Skeletal muscle cell (primary cell): ENCODE measurements around the gene ANKLE2.
"Not testable (repeated sequence)": the region's sequence is repeated elsewhere in the genome, so short reads cannot be mapped to it uniquely, and the experiment has no call there.

Experiments
- DNase-seq: peaks from one replicate; pipeline ENCODE4 v3.0.0-alpha.2; 2010; ENCODE audit warnings: low read depth
- H3K4me3 ChIP-seq: 2 replicates; pipeline ENCODE4 v1.5.1; 2011; ENCODE audit warnings: low read depth, mild to moderate bottlenecking, control low read depth, low read length, moderate library complexity

The ANKLE2 gene

DNA sequence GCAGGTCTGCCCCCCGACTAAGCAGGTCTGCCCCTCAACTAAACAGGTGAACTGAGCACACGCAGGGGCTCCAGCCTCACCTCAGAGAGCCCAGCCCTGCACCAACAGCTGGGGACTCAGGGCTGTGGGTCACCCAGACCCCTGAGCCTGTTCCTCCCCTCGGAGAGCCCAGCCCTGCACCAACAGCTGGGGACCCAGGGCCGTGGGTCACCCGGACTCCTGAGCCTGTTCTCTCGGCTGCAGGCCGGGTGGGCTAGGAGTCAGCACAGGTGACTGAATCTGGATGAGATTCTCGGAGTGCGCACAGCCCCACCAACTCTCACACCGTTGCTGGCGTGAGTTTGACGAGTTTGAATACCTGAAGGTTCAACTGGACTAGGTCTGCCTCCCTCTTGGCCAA is 20.3 kb upstream of the ANKLE2 start:
- no peak overlapping the region for H3K4me3 ChIP-seq
- DNase-seq, result no peak

DNA sequence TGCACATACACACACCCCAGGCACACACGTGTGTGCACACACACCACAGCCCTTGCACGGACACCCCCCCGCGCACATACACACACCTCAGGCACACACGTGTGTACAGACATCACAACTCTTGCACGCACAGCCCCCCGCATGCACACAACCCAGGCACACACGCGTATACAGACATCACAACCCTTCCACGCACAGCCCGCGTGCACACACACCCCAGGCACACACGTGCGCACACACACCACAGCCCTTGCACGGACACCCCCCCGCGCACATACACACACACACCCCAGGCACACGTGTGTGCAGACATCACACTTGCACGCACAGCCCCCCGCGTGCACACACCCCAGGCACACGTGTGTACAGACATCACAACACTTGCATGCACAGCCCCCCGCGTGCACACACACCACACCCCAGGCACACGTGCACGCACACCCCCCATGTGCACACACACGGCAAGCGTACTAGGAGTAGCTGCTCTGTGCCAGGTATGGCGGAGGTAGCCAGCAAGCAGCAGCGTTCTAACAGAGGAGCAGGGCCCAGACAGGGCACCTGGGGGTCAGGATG is 18.2 kb upstream of the ANKLE2 start:
- H3K4me3 ChIP-seq, result no peak overlapping the region
- DNase-seq, result no peak

DNA sequence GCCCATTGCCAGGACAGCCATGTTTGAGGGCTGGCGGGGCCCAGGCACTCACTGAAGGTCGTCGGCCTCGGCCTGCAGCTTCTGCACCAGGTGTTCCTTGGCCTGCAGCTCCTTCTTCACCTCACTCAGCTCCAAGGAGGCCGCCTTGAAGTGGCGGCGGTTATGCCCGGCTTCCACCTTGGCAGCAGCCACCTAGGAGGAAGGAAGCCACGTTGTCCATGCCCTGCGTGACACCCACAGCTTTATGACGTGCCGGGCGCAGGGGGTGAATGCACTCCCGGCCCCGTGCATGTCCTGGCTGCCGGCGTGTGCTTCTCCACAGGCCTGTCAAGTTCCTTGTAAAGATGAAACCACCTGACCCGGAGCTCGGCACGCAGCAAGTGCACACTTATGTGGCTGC is 16.0 kb upstream of the ANKLE2 start:
- no peak for DNase-seq
- H3K4me3 ChIP-seq, result no peak overlapping the region

DNA sequence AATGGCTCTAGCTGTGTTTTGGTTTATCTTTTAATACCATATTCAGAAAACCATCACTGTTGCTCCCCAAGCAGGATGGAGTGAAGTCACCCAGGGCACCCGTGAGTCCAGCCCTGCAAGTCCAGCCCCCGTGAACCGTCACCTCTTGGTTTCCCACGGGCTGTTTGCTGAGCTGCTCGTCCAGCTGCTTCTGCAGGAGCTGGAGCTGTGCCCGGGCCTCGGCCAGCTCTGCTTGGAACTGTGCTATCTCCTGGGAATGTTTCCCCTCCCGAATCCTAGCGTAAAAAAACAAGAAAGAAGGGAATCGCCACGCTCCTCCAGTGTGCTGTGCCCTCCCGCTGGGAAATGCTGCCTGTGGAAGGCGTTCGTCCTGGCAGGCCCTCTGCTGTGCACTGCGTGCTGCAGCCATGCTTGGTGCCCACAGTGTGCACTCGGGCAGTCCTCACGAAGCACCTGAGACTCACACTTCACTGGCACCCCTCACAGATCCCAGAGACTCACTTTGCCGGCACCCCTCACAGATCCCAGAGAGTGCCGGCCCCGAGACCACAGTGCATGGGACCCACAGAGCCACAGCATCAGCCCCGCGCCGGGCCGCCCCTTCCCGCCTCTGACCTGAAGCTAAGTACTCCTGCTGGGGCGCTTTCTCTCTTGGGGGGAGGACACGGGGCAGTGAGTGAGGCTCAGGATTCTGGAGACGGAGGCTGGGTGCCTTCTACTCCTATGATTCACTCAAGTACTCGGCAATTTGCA is 15.4 kb upstream of the ANKLE2 start:
- DNase-seq, result peak; percentile 55
- H3K4me3 ChIP-seq, result no peak overlapping the region

DNA sequence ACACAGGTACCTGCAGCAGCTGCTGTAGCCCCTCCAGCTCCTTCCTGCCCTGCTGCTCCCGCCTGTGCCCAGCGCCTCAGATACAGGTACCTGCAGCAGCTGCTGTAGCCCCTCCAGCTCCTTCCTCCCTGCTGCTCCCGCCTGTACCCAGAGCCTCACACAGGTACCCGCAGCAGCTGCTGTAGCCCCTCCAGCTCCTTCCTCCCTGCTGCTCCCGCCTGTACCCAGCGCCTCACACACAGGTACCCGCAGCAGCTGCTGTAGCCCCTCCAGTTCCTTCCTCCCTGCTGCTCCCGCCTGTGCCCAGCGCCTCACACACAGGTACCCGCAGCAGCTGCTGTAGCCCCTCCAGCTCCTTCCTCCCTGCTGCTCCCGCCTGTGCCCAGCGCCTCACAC is 14.6 kb upstream of the ANKLE2 start:
- not testable (repeated sequence) for H3K4me3 ChIP-seq, DNase-seq

DNA sequence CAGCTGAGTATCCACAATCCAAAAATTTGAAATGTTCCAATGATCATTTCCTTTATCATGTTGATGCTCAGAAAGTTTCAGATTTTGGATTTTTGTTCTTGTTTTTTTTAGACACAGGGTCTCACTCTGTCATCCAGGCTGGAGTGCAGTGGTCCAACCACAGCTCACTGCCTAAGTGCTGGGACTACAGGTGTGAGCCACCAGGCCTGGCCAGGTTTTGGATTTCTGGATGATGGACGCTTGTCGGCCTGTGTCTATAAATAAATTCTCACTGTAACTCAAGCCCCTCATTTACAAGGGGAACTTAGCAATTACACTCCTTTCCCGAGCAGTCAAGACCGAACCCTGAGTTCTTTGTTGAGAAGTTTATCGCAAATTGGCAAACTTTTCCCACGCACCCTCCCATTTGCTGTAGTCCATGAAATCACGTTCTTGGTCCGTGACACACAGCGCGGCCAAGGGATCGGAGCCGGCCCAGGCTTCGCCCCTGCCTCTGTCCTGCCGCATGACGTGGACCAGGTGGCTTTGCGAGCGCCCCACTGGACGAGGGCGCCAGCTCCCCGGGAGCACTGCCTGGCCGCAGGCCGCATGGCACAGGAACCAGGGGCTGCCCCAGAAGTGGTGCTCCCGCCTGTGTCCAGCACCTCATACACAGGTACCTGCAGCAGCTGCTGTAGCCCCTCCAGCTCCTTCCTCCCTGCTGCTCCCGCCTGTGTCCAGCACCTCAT is 14.0 kb upstream of the ANKLE2 start:
- H3K4me3 ChIP-seq, result no peak overlapping the region
- DNase-seq, result no peak

DNA sequence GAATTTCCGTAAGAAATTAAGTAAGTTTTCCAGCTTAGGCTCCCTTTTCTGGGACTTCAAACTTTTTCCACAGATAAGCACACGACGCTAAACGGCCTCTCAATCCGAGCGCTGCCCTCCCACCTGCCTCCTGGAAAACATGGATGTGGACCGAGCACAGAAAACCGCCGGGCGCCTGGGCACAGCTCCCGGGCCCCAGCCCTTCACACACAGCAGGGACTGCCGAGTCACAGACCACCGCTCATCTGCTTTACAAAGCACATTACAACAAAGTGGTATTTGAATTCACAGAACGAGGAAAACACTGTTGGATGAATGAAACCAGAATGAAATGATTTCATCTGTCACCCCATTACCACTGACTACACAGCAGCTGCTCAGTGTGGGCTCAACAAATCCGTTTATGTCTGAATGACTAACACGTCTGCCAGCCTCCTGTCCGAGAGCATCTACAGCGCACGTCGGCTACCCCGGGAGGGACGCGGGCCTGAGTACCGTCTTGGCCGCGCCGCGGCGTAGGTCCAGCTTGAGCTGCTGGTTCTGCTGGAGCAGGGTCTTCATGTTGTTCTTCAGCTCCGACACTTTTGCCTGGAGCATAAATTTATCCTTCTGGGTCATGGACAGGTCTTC is 13.1 kb upstream of the ANKLE2 start:
- H3K4me3 ChIP-seq, result no peak overlapping the region
- DNase-seq, result no peak

DNA sequence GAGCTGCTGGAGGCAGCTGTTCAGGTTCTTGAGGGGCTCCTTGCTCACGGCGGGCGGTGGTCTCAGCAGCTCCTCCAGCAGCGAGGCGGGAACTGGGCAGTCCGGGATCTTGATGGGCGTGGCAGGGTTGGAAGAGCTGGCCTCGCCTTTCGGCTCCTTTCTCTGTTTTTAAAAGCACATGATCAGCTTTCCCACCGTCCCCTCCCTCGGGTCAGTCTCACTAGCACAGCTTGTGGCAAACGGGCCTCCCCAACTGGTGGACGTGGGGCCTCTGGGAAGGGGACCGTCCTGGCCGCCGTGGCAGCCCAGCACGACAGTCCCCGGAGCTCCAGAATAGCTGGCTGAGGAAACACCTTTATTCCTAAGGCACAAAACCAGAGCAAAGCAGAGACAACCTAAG is 12.5 kb upstream of the ANKLE2 start:
- DNase-seq, result no peak
- no peak overlapping the region for H3K4me3 ChIP-seq

DNA sequence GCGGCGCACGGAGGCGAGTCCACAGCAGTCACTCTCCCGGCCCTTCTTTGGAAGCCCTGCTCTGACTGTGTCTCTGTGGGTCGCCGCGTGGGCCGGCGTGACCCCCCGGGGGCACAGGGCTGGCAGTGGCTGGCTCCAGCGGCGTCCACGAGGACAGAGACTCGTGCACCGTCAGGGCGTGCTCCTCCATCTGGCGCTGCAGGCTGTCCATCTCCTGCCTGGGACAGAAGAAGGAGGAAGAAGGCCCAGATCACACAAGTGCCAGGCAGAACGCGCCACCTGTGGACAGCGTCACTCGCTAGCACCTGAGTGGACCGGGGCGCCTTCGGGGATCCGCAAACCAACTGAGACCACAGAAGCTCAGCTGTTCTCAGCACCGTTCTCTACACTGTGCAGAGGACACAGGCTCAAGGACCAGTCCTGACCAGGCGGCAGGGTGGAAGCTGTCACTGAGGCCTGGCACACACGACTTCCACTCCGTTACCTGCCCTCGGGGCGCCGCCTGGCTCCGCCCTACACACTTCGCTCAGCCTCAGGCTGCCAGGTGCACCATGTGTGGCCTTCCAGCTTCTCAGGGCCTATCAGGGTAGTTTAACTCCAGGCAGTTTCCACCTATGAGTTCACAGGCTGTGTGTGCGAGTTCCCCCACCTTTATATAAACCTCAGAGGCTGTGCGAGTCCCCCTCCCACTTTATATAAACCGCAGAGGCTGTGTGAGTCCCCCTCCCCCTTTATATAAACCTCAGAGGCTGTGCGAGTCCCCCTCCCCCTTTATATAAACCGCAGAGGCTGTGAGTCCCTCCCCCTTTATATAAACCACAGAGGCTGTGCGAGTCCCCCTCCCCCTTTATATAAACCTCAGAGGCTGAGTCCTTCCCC is 11.7 kb upstream of the ANKLE2 start:
- no peak for DNase-seq
- H3K4me3 ChIP-seq, result no peak overlapping the region

DNA sequence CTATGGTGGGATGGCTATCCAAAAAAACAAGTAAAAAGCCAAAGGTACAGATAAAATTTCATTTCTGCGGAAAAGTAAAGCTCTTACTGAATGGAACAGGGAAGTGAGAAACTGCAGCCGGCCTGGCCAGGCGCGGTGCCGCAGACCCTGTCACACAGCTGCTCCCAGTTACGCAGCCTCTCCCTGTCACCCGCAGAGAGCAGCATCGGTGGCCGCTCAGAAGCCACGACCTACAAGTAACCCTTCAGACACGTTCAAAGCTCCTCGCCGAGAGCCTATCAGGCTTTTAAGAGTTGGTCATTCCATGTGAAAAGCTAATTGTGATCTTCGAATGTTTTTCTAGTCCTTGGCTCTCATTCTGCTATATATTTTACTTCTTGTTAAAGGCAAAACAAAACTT is 11.0 kb upstream of the ANKLE2 start:
- H3K4me3 ChIP-seq, result no peak overlapping the region
- no peak for DNase-seq

DNA sequence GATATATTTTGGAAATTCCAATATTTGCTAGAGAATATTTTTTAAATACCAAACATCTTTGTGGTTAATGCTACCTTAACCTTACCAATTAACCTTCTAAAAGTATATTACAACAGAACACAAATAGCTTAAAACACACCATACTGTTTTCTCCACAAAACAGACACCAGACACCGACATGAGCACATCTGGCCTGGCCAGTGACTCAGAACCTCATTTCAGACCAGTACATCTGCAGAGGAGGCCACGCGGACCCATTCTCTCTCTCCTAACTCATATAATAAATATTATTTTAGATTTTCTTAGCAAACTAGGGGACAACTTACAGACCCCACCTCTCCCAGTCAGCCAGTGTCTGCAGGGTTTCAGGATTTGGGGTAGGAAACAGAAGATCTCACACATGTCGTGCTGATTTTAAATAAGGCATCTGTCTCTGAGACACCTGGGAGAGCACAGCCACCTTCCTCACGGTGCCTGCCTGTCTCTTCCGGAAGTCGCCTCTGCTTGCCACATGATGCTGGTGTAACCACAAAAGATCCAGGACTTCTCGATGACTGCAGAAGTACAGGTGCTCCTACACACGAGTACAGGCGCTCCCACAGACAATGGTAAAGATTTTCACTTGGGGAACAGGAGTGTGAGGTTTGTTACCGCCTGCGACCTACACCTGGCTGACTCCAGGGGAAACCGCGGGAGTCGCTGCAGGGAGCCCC is 9.7 kb upstream of the ANKLE2 start:
- no peak overlapping the region for H3K4me3 ChIP-seq
- no peak for DNase-seq

DNA sequence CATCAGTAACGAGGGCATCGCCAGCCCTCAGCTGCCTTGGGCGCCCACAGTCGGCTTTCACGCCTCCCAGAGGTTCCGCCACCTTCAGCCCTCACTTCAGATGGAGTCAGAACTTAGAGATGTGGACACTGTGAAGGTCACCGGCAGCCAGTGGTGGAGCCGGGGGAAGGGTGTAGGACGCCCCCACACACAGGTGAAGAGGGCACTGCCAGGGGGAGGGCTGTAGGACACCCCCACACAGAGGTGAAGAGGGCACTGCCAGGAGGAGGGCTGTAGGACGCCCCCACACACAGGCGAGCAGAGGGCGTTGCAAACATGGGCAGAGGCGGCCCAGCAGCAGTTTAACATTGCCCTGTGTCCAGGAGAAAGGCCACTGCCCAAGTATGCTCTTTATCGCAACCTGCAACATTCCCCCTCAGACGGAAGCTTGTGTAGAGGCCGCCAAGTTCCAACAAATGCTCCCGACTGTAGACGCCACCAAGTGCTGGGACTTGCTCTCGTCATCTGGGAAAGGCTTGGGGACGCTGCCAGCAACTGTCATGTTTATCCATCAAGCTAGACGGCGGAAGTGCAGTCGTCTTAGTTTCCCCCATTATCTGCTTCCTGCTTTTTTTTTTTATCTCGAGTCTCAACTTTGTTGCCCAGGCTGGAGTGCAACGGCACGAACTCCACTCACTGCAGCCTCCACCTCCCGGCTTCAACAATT is 4.9 kb upstream of the ANKLE2 start:
- H3K4me3 ChIP-seq, result no peak overlapping the region
- no peak for DNase-seq

DNA sequence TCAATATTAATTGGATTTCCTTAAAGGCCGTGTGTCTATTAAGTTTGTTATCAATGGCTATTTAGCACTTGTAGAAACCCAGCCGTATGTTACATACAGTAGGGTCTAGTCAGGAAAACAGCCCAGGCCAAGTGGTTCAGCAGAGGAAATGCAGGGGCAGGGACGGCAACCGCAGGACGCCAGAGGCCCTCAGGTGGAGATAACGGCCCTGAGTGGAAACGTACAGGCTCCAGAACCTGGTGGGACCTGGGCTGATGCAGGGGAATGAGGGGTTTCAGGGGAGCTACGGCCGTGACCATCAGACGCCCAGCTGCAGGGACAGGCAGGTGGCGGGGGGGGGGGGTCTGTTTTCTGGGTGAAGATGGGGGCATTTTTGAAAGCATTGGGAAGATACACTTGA is 3.7 kb upstream of the ANKLE2 start:
- no peak for DNase-seq
- no peak overlapping the region for H3K4me3 ChIP-seq

DNA sequence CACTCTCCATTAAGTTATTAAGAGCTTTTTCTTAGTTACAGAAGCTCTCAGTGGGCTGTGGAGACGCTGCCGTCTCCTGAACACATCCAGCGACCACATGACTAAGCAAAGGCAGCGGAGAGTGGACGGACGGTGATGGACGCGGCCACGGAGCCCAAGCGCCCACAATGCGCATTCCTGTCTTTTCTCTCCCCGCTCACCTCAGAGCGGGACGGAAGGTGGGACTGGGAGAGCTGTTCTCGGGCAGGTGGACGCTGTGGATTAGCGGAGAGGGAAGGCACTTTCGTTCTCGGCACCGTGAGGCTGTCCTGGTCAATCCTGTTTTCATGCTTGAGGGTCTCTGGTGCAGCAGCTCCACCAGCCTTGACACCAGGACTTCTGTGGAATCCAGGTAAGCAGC is 2.6 kb upstream of the ANKLE2 start:
- DNase-seq, result no peak
- H3K4me3 ChIP-seq, result no peak overlapping the region

DNA sequence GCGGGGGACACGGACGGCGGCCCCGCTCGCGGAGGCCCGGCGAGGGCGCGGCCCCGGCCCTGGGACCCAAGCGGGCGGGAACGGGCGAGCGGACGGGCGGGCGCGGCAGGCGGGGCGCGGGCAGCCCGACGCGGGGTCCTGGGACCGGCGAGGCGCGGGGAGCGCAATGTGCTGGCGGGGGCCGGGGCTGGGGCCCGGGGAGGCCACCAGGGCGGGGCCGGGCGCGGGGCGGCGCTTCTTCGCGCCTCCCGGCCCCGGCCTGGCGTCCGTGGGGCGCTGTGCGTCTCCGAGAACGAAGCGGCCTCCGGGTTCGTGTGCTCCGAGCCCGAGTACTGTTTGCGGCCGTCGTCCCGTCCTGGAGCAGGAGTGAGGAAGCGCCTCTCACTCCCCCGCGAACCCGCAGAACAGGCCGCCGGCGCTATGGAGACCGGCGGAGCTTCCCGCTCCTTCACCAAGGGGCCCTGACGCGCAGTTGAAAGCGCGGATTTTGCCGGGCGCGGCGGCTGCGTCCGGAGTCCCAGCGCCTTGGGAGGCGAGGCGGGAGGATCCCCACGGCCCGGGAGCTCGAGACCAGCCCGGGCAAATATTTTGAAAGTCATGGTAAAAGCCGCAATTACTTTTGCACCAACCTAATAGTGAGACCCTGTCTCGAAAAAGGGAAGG is 420 bp upstream of the ANKLE2 start:
- DNase-seq, result peak; percentile 66

DNA sequence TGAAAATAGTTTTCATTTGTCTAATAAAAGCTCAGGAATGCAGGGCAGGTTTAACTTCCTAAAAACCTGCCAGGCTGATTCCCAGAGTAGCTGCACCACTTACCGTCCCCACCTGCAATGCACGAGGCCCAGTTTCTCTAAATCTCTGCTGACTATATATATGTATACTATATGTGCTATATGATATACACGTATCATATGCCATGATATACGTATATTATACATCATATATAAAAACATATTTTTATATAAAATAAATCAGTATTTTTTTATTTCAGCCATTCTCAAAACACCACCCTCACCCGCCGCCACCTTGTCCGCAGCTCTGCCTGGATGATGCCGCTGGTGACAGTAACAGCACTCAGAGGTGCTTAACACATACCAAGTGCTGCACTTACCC is 2.3 kb downstream of the ANKLE2 start:
- no peak for DNase-seq
- H3K4me3 ChIP-seq, result no peak overlapping the region

More for the DNA sequence above, 420 bp upstream of the ANKLE2 start:
- peak overlapping the region; percentile 73 for H3K4me3 ChIP-seq

DNA sequence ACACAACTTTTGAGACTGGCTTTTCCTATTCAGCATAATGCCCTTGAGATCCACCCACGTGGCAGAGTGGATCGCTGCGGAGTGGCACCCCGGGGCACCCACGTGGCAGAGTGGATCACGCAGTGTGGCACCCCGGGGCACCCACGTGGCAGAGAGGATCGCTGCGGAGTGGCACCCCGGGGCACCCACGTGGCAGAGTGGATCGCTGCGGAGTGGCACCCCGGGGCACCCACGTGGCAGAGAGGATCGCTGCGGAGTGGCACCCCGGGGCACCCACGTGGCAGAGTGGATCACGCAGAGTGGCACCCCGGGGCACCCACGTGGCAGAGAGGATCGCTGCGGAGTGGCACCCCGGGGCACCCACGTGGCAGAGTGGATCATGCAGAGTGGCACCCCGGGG is 2.8 kb downstream of the ANKLE2 start:
- H3K4me3 ChIP-seq, DNase-seq: not testable (repeated sequence)
